HL-60 (cell line): ENCODE results near the gene PLAAT2.
"Not testable (repeated sequence)": the region's sequence is repeated elsewhere in the genome, so short reads cannot be mapped to it uniquely, and the experiment has no call there.

Experiments
- DNase-seq, 2 experiments: peaks; one replicate each; pipeline ENCODE4 v3.0.0-alpha.2; 2010 to 2020; ENCODE audit warnings: low read depth in 1 of 2, low spot score in 1 of 2
- H3K27ac ChIP-seq: fragments of 250-450 bp; sonication (Bioruptor Pico); replicated peaks from 2 replicates; pipeline ENCODE4 v1.5.1; 2020; ENCODE audit warnings: mild to moderate bottlenecking, moderate library complexity
- H3K27me3 ChIP-seq: fragments of 250-450 bp; sonication (Bioruptor Pico); 2 replicates; pipeline ENCODE4 v1.5.1; 2021; ENCODE audit warnings: mild to moderate bottlenecking, moderate library complexity; ENCODE audit not compliant: insufficient read depth, poor library complexity, severe bottlenecking
- H3K4me3 ChIP-seq: replicated peaks from 2 replicates; pipeline ENCODE4 v1.5.1; 2011; ENCODE audit warnings: mild to moderate bottlenecking, control low read depth, low read length; ENCODE audit not compliant: insufficient read depth
- GABPA ChIP-seq: IDR thresholded peaks from 2 replicates; pipeline ENCODE4 v1.6.1; 2012; ENCODE audit warnings: low read depth
- POLR2AphosphoS5 ChIP-seq: IDR thresholded peaks from 2 replicates; pipeline ENCODE4 v1.6.1; 2012; ENCODE audit warnings: low read depth
- SPI1 ChIP-seq: IDR thresholded peaks from 2 replicates; pipeline ENCODE4 v1.6.1; 2012; ENCODE audit warnings: low read depth, mild to moderate bottlenecking, borderline replicate concordance
- TF ChIP-seq, protein P1 (sequence below): IDR thresholded peaks from 2 replicates; pipeline ENCODE4 v1.6.1; 2012; ENCODE audit warnings: low read depth; ENCODE audit not compliant: insufficient replicate concordance
- TF ChIP-seq, protein P2 (sequence below): IDR thresholded peaks from one replicate; pipeline ENCODE4 v1.5.1; 2011; ENCODE audit warnings: low read length, control low read depth, inconsistent platforms; ENCODE audit not compliant: insufficient read depth

PLAAT2 gene

DNA sequence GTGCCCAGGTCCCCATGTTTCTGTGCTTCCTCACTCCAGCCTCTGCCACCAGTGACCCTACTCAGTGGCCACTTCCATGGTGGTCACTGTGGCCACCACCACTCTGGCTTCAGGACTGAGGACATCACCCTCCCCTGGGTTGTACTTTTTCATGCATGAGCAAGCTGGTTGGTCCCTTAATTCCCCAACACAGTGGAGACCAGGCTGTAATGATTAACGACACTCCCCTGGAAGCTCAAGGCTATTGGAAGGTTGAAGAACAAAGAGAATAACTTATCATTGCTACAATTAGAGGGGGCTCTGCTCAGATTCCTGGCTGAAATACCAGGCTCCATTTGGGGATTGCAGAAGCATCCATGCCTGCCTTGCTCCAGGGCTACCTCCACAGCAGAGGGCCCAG is 16.1 kb downstream of the PLAAT2 start:
- no peak overlapping the region for H3K4me3 ChIP-seq
- H3K27me3 ChIP-seq, result no peaks in the 10 kb centered on the region
- no peak for DNase-seq
- no peak overlapping the region for H3K27ac ChIP-seq
- TF ChIP-seq GABPA (no peak), POLR2AphosphoS5 (no peak), SPI1 (no peak)
- TF ChIP-seq, protein P1, sequence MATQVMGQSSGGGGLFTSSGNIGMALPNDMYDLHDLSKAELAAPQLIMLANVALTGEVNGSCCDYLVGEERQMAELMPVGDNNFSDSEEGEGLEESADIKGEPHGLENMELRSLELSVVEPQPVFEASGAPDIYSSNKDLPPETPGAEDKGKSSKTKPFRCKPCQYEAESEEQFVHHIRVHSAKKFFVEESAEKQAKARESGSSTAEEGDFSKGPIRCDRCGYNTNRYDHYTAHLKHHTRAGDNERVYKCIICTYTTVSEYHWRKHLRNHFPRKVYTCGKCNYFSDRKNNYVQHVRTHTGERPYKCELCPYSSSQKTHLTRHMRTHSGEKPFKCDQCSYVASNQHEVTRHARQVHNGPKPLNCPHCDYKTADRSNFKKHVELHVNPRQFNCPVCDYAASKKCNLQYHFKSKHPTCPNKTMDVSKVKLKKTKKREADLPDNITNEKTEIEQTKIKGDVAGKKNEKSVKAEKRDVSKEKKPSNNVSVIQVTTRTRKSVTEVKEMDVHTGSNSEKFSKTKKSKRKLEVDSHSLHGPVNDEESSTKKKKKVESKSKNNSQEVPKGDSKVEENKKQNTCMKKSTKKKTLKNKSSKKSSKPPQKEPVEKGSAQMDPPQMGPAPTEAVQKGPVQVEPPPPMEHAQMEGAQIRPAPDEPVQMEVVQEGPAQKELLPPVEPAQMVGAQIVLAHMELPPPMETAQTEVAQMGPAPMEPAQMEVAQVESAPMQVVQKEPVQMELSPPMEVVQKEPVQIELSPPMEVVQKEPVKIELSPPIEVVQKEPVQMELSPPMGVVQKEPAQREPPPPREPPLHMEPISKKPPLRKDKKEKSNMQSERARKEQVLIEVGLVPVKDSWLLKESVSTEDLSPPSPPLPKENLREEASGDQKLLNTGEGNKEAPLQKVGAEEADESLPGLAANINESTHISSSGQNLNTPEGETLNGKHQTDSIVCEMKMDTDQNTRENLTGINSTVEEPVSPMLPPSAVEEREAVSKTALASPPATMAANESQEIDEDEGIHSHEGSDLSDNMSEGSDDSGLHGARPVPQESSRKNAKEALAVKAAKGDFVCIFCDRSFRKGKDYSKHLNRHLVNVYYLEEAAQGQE, result no peak
- TF ChIP-seq, protein P2, sequence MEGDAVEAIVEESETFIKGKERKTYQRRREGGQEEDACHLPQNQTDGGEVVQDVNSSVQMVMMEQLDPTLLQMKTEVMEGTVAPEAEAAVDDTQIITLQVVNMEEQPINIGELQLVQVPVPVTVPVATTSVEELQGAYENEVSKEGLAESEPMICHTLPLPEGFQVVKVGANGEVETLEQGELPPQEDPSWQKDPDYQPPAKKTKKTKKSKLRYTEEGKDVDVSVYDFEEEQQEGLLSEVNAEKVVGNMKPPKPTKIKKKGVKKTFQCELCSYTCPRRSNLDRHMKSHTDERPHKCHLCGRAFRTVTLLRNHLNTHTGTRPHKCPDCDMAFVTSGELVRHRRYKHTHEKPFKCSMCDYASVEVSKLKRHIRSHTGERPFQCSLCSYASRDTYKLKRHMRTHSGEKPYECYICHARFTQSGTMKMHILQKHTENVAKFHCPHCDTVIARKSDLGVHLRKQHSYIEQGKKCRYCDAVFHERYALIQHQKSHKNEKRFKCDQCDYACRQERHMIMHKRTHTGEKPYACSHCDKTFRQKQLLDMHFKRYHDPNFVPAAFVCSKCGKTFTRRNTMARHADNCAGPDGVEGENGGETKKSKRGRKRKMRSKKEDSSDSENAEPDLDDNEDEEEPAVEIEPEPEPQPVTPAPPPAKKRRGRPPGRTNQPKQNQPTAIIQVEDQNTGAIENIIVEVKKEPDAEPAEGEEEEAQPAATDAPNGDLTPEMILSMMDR, result no peak

DNA sequence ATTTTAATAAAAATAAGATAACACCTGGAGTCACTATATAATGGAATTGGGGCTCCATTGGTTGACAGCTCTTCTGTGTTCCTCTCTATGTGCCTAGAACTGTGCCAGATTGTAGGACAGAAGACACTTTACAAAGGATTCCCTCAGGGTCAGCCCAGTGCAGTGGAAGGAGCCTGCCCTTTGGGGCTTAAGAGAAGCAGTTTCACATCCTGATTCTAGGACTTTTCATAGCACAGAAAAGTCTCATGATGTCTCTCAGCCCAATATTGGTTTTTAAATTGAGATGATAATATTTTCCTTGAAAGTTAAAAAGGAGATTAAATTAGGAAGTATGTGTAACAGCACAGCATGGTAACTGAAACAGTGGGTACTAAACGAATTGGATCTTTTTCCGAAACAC is 19.5 kb downstream of the PLAAT2 start:
- H3K27ac ChIP-seq, result no peak overlapping the region
- H3K4me3 ChIP-seq, result no peak overlapping the region
- DNase-seq, result no peak
- TF ChIP-seq, protein P1, result no peak
- TF ChIP-seq POLR2AphosphoS5 (no peak), GABPA (no peak), SPI1 (no peak)
- TF ChIP-seq, protein P2, result no peak
- no peaks in the 10 kb centered on the region for H3K27me3 ChIP-seq

DNA sequence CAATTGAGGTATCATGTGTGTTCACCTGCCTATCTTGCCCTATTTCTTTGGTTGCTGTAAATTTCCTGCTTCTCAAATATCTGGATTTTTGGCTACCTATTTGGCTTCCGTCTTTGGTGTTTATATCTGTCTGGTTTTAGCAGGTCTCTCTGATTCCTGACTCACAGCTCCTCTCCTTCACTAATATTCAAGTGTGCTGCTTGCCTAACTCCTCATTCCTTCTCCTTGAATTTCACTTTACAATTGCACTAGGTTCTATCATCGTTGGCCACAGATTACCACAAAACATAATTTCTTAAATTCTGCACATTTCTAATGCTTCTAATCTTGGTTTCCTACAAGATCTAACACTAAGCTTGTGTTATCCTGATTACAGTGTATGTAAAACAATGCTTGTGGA is 20.7 kb downstream of the PLAAT2 start:
- H3K27me3 ChIP-seq, H3K4me3 ChIP-seq, DNase-seq: not testable (repeated sequence)

GRCh38 chr11:63537293-63538101 is 25.7 kb downstream of the PLAAT2 start:
- no peak overlapping the region for H3K27ac ChIP-seq
- H3K27me3 ChIP-seq, result no peaks in the 10 kb centered on the region
- DNase-seq, result no peak
- H3K4me3 ChIP-seq, result no peak overlapping the region
- TF ChIP-seq SPI1, result no peak
- TF ChIP-seq POLR2AphosphoS5, result no peak
- no peak for TF ChIP-seq GABPA
- TF ChIP-seq, protein P2, result no peak
- TF ChIP-seq, protein P1, result no peak

More for the DNA sequence above, 20.7 kb downstream of the PLAAT2 start:
- H3K27ac ChIP-seq, result not testable (repeated sequence)
